Activated T-helper 2 cell treated with anti-CD3 and anti-CD28 coated beads, Interferon-gamma antibody, Interleukin-2, Interleukin-4, amounts not matched to agents 10 μg/mL and 5 μg/mL and 100 μg/mL, durations not matched to agents 14 hours and 24 hours and 36 hours (primary cell): ENCODE data around the gene OTUD5. TPM values are rescaled to one million over a fixed set of nuclear protein-coding genes. Genes with fewer than 3 reads are reported as not detected.
"Not testable (repeated sequence)": the region's sequence is repeated elsewhere in the genome, so short reads cannot be mapped to it uniquely, and the experiment has no call there.

Source experiments
- DNase-seq: peaks from one replicate; pipeline ENCODE4 v3.0.0; 2021; ENCODE audit warnings: low spot score
- H3K27ac Mint-ChIP-seq: one replicate; pipeline ENCODE4 v1.8.0; 2021; ENCODE audit warnings: mixed read lengths
- H3K27me3 Mint-ChIP-seq: one replicate; pipeline ENCODE4 v1.8.0; 2021; ENCODE audit warnings: low read depth, mixed read lengths
- H3K36me3 Mint-ChIP-seq: one replicate; pipeline ENCODE4 v1.8.0; 2021; ENCODE audit warnings: low read depth, mixed read lengths
- H3K4me1 Mint-ChIP-seq: one replicate; pipeline ENCODE4 v1.8.0; 2021; ENCODE audit warnings: low read depth, mixed read lengths
- H3K4me3 Mint-ChIP-seq: one replicate; pipeline ENCODE4 v1.8.0; 2021; ENCODE audit warnings: low read depth, mild to moderate bottlenecking, moderate library complexity, mixed read lengths
- H3K9me3 Mint-ChIP-seq: one replicate; pipeline ENCODE4 v1.8.0; 2021; ENCODE audit warnings: mixed read lengths
- intact Hi-C: fragments of 100-400 bp; cut with micrococcal nuclease; formaldehyde crosslinking; loops from one replicate; pipeline ENCODE4 v1.15.1; 2023
- total RNA-seq: library from RNA; stranded (reverse); gene quantifications from 2 replicates; pipeline ENCODE4 v1.2.3, GENCODE V29; 2022

The OTUD5 gene
- total RNA-seq, 1 donor from 2014 or later: 77.9 TPM

GRCh38 chrX:48897157-48897624 is 60.2 kb downstream of the OTUD5 start:
- intact Hi-C loops: loop anchor here (1.0 to 5.0 kb wide), 4 partner anchors 22 to 146 kb away; partner anchors contain the start of genes HDAC6, OTUD5, PIM2 and TFE3
- DNase-seq: peak; percentile 46
- peak overlapping the region; percentile 97 for H3K4me3 Mint-ChIP-seq
- no peaks in the 10 kb centered on the region for H3K9me3 Mint-ChIP-seq
- H3K36me3 Mint-ChIP-seq: peaks cover 31% of the 10 kb centered on the region
- H3K27ac Mint-ChIP-seq: peak overlapping the region; percentile 100
- peaks cover 14% of the 10 kb centered on the region for H3K4me1 Mint-ChIP-seq
- H3K27me3 Mint-ChIP-seq: no peaks in the 10 kb centered on the region

- Mint-ChIP-seq H3K9me3 (no peaks in the 10 kb centered on the region), H3K27ac (peak overlapping the region; percentile 100), H3K4me1 (peaks cover 14% of the 10 kb centered on the region), H3K4me3 (peak overlapping the region; percentile 97), H3K27me3 (no peaks in the 10 kb centered on the region), H3K36me3 (peaks cover 26% of the 10 kb centered on the region)
- intact Hi-C loops: loop anchor here (1.0 to 5.0 kb wide), 4 partner anchors 23 to 147 kb away; partner anchors contain the start of genes HDAC6, OTUD5, PIM2 and TFE3
- no peak for DNase-seq
Measured at GRCh38 chrX:48896611-48897011, 60.8 kb downstream of the OTUD5 start.

- H3K4me1 Mint-ChIP-seq: peaks cover 23% of the 10 kb centered on the region
- H3K27ac Mint-ChIP-seq: no peak overlapping the region
- DNase-seq: no peak
- H3K4me3 Mint-ChIP-seq: peak overlapping the region; percentile 46
- intact Hi-C loops: loop anchor here (5.0 kb wide), 2 partner anchors 62 to 93 kb away; partner anchors contain the start of genes HDAC6 and OTUD5
- peaks cover 18% of the 10 kb centered on the region for H3K36me3 Mint-ChIP-seq
- H3K27me3 Mint-ChIP-seq: no peaks in the 10 kb centered on the region
- H3K9me3 Mint-ChIP-seq: no peaks in the 10 kb centered on the region
Measured at GRCh38 chrX:48894891-48895290, 62.5 kb downstream of the OTUD5 start.

- Mint-ChIP-seq H3K27me3 (no peaks in the 10 kb centered on the region), H3K4me3 (no peak overlapping the region)
Measured at GRCh38 chrX:48893556-48894348, 63.7 kb downstream of the OTUD5 start.

GRCh38 chrX:48892896-48893295 is 64.5 kb downstream of the OTUD5 start:
- Mint-ChIP-seq H3K4me3 (no peak overlapping the region), H3K27me3 (no peaks in the 10 kb centered on the region), H3K27ac (no peak overlapping the region), H3K4me1 (peaks cover 22% of the 10 kb centered on the region), H3K36me3 (peaks cover 11% of the 10 kb centered on the region), H3K9me3 (no peaks in the 10 kb centered on the region)
- DNase-seq: no peak
- intact Hi-C loops: no loop called here

More at GRCh38 chrX:48893556-48894348, 63.7 kb downstream of the OTUD5 start:
- DNase-seq: no peak
- no peaks in the 10 kb centered on the region for H3K9me3 Mint-ChIP-seq
- H3K27ac Mint-ChIP-seq: no peak overlapping the region
- intact Hi-C loops: no loop called here
- H3K4me1 Mint-ChIP-seq: peaks cover 23% of the 10 kb centered on the region
- peaks cover 16% of the 10 kb centered on the region for H3K36me3 Mint-ChIP-seq

- peaks cover 19% of the 10 kb centered on the region for H3K4me1 Mint-ChIP-seq
- DNase-seq: peak; percentile 72
- peak overlapping the region; percentile 87 for H3K4me3 Mint-ChIP-seq
- intact Hi-C loops: no loop called here
- peaks cover 5% of the 10 kb centered on the region for H3K36me3 Mint-ChIP-seq
- no peaks in the 10 kb centered on the region for H3K9me3 Mint-ChIP-seq
- H3K27ac Mint-ChIP-seq: no peak overlapping the region
- H3K27me3 Mint-ChIP-seq: no peaks in the 10 kb centered on the region
Measured at GRCh38 chrX:48891402-48892288, 65.8 kb downstream of the OTUD5 start.

GRCh38 chrX:48890934-48891401 is 66.4 kb downstream of the OTUD5 start:
- Mint-ChIP-seq H3K27ac (peak overlapping the region; percentile 64), H3K4me3 (peak overlapping the region; percentile 87), H3K27me3 (no peaks in the 10 kb centered on the region), H3K4me1 (peaks cover 15% of the 10 kb centered on the region), H3K36me3 (peaks cover 5% of the 10 kb centered on the region), H3K9me3 (no peaks in the 10 kb centered on the region)
- intact Hi-C loops: no loop called here
- DNase-seq: no peak

- no peaks in the 10 kb centered on the region for H3K9me3 Mint-ChIP-seq
- peak overlapping the region; percentile 87 for H3K4me3 Mint-ChIP-seq
- peaks cover 4% of the 10 kb centered on the region for H3K36me3 Mint-ChIP-seq
- H3K4me1 Mint-ChIP-seq: peaks cover 14% of the 10 kb centered on the region
- intact Hi-C loops: no loop called here
- no peaks in the 10 kb centered on the region for H3K27me3 Mint-ChIP-seq
- no peak for DNase-seq
- peak overlapping the region; percentile 64 for H3K27ac Mint-ChIP-seq
Measured at GRCh38 chrX:48890296-48890925, 67.0 kb downstream of the OTUD5 start.

- H3K27me3 Mint-ChIP-seq, H3K9me3 Mint-ChIP-seq, DNase-seq, intact Hi-C loops, H3K4me3 Mint-ChIP-seq, H3K27ac Mint-ChIP-seq, H3K36me3 Mint-ChIP-seq, H3K4me1 Mint-ChIP-seq: not testable (repeated sequence)
Measured at GRCh38 chrX:48886586-48886985, 70.8 kb downstream of the OTUD5 start.

- intact Hi-C loops: no loop called here
Measured at GRCh38 chrX:48883729-48884128, 73.7 kb downstream of the OTUD5 start.

GRCh38 chrX:48876944-48877343 is 80.5 kb downstream of the OTUD5 start:
- H3K36me3 Mint-ChIP-seq, H3K27me3 Mint-ChIP-seq, H3K4me3 Mint-ChIP-seq, intact Hi-C loops, H3K9me3 Mint-ChIP-seq, DNase-seq, H3K27ac Mint-ChIP-seq, H3K4me1 Mint-ChIP-seq: not testable (repeated sequence)

More at GRCh38 chrX:48883729-48884128, 73.7 kb downstream of the OTUD5 start:
- H3K4me3 Mint-ChIP-seq: no peak overlapping the region
- DNase-seq: no peak
- H3K9me3 Mint-ChIP-seq: no peaks in the 10 kb centered on the region
- H3K36me3 Mint-ChIP-seq: no peaks in the 10 kb centered on the region
- H3K4me1 Mint-ChIP-seq: no peaks in the 10 kb centered on the region
- H3K27me3 Mint-ChIP-seq: peaks cover 4% of the 10 kb centered on the region
- H3K27ac Mint-ChIP-seq: no peak overlapping the region
